ENCODE data around the gene FMNL3. TPM values are rescaled to one million over a fixed set of nuclear protein-coding genes. Genes with fewer than 3 reads are reported as not detected.
"Not testable (repeated sequence)": the region's sequence is repeated elsewhere in the genome, so short reads cannot be mapped to it uniquely, and the experiment has no call there.

Gene FMNL3
- polyA plus RNA-seq, 1 experiment, result 15.8 TPM

DNA sequence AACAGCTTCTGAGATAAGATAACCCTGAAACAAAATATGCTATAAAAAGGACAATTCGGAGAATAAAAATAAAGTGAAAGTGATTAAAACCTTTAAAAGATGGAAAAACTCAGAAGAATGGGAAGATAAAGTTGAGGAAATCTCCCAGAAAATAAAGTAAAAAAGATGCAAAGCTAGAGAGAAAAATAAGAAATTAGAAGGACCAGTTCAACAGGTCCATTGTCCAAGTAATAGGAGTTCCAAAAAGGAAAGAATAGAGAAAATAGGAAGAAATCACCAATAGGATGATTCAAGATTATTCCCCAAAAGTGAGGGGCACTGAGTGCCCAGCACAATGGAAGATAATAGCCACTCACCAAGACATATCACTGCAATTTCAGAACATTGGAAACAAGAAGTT is 88.6 kb downstream of the FMNL3 start:
- Histone ChIP-seq H3K4me3 (ENCODE audit: low read depth, low read length) (no peak overlapping the region), H3K27ac (ENCODE audit: low read depth, low read length) (no peak overlapping the region), H3K9me3 (ENCODE audit: control insufficient read depth, insufficient read depth, low read length) (peaks cover 4% of the 10 kb centered on the region; the same call in 1 of the 2 replicates), H3K27me3 (ENCODE audit: control insufficient read depth, insufficient read depth, low read length) (peaks cover 3% of the 10 kb centered on the region)
- no peak for DNase-seq (ENCODE audit: low read depth, low spot score)
- CTCF ChIA-PET, result interaction anchor here (2.8 kb wide), 1 partner anchor 38 kb away, joined by 11 read pairs; no protein-coding TSS in a partner anchor
- POLR2A ChIA-PET, result interaction anchor here (0.8 kb wide), 2 partner anchors 123 to 353 kb away, joined by 3 to 4 read pairs; partner anchors contain the start of gene TMBIM6
- TF ChIP-seq, protein P1, sequence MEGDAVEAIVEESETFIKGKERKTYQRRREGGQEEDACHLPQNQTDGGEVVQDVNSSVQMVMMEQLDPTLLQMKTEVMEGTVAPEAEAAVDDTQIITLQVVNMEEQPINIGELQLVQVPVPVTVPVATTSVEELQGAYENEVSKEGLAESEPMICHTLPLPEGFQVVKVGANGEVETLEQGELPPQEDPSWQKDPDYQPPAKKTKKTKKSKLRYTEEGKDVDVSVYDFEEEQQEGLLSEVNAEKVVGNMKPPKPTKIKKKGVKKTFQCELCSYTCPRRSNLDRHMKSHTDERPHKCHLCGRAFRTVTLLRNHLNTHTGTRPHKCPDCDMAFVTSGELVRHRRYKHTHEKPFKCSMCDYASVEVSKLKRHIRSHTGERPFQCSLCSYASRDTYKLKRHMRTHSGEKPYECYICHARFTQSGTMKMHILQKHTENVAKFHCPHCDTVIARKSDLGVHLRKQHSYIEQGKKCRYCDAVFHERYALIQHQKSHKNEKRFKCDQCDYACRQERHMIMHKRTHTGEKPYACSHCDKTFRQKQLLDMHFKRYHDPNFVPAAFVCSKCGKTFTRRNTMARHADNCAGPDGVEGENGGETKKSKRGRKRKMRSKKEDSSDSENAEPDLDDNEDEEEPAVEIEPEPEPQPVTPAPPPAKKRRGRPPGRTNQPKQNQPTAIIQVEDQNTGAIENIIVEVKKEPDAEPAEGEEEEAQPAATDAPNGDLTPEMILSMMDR (IDR thresholded peaks at IDR 0.05; ENCODE audit: low read depth, low read length), result no peak

DNA sequence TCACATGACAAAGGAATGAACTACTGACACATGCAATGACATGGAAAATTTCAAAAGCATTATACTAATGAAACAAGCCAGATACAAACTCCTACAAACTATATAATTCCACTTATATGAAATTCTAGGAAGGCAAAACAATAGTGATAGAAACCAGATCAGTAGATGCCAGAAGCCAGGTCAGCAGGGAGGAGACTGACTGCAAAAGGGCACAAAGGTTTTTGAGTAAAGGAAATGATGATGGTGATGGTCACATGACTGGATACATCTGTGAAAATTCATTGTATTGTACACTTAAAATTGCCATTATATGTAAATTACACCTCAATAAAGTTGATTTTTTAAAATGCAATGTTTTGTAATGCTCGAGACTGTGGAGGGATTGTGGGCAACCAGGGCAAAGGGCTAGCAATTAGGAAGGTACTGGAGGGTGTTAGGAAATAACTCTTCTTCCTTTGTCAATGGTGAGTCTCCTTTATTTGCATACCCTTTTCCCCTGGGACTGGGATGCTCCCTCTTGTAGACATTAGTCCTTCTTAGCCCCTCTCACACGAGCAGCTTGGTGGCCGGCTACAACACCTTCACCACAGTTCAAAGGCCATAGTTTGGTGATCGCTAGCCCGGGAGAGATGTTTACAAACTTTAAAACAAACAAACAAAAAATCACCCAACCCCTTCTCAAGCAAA is 90.5 kb downstream of the FMNL3 start:
- POLR2A ChIA-PET, result no interaction called here
- DNase-seq (ENCODE audit: low read depth, low spot score), result no peak
- H3K27me3 ChIP-seq (ENCODE audit: control insufficient read depth, insufficient read depth, low read length), result peaks cover 3% of the 10 kb centered on the region
- H3K27ac ChIP-seq (ENCODE audit: low read depth, low read length), result no peak overlapping the region
- H3K4me3 ChIP-seq (ENCODE audit: low read depth, low read length), result no peak overlapping the region
- TF ChIP-seq, protein P1 (IDR thresholded peaks at IDR 0.05; ENCODE audit: low read depth, low read length), result no peak
- peaks cover 4% of the 10 kb centered on the region; the same call in 1 of the 2 replicates for H3K9me3 ChIP-seq (ENCODE audit: control insufficient read depth, insufficient read depth, low read length)
- CTCF ChIA-PET, result no interaction called here

DNA sequence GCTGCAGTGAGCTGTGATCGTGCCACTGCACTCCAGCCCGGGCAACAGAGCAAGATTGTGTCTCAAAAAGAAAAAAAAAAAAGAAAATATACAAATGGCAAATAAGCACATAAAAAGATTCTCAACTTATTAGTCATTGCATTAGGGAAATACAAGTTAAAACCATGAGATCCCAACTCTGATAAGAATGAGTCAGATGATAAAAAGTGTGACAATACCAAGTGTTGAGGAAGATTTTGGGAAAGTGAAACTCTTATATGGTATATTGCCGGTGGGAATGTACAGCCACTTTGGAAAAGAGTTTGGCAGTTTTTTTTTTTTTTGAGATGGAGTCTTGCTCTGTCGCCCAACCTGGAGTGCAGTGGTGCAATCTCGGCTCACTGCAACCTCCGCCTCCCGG is 91.5 kb downstream of the FMNL3 start:
- Histone ChIP-seq H3K27me3 (ENCODE audit: control insufficient read depth, insufficient read depth, low read length) (peaks cover 3% of the 10 kb centered on the region), H3K4me3 (ENCODE audit: low read depth, low read length) (no peak overlapping the region), H3K27ac (ENCODE audit: low read depth, low read length) (no peak overlapping the region), H3K9me3 (ENCODE audit: control insufficient read depth, insufficient read depth, low read length) (peaks cover 6% of the 10 kb centered on the region; the same call in 1 of the 2 replicates)
- ChIA-PET CTCF (no interaction called here), POLR2A (no interaction called here)
- TF ChIP-seq, protein P1 (IDR thresholded peaks at IDR 0.05; ENCODE audit: low read depth, low read length), result no peak
- DNase-seq (ENCODE audit: low read depth, low spot score), result no peak

DNA sequence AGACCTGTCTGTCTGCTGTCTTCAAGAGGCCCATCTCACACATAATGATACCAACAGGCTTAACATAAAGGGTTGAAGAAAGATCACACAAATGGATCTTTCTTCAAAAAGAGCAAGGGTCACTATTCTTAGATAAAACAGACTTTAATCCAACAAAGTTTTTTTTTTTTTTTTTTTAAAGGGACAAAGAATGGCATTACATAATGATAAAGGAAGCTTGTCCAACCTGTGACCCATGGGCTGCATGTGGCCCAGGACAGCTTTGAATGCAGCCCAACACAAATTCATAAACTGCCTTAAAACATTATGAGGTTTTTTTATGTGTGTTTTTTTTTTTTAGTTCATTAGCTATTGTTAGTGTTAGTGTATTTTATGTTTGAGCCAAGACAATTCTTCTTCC is 95.0 kb downstream of the FMNL3 start:
- Histone ChIP-seq H3K4me3 (ENCODE audit: low read depth, low read length) (no peak overlapping the region), H3K27ac (ENCODE audit: low read depth, low read length) (no peak overlapping the region), H3K27me3 (ENCODE audit: control insufficient read depth, insufficient read depth, low read length) (peaks cover 3% of the 10 kb centered on the region), H3K9me3 (ENCODE audit: control insufficient read depth, insufficient read depth, low read length) (peaks cover 11% of the 10 kb centered on the region)
- TF ChIP-seq, protein P1 (IDR thresholded peaks at IDR 0.05; ENCODE audit: low read depth, low read length), result no peak
- ChIA-PET POLR2A (no interaction called here), CTCF (interaction anchor here (0.8 to 1.3 kb wide), 2 partner anchors 32 to 111 kb away, joined by 3 to 6 read pairs; no protein-coding TSS in a partner anchor)
- DNase-seq (ENCODE audit: low read depth, low spot score), result no peak

DNA sequence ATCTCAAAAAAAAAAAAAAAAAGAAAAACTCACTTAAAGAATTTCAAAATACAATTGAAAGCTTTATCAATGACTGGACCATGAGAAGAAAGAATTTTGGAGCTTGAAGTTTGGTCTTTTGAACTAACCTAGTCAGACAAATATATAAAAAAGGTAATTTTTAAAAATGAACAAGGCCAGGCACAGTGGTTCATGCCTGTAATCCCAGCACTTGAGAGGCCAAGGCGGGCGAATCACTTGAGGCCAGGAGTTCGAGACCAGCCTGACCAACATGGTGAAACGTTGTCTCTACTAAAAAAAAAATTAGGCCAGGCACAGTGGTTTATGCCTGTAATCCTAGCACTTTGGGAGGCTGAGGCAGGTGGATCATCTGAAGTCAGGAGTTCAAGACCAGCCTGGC is 96.4 kb downstream of the FMNL3 start:
- H3K9me3 ChIP-seq (ENCODE audit: control insufficient read depth, insufficient read depth, low read length); H3K27ac ChIP-seq (ENCODE audit: low read depth, low read length); POLR2A ChIA-PET; H3K4me3 ChIP-seq (ENCODE audit: low read depth, low read length); CTCF ChIA-PET; DNase-seq (ENCODE audit: low read depth, low spot score); H3K27me3 ChIP-seq (ENCODE audit: control insufficient read depth, insufficient read depth, low read length): not testable (repeated sequence)

Measured in AG04450 (cell line).